Measurements from ENCODE around the gene FFAR4.
"Not testable (repeated sequence)": the region's sequence is repeated elsewhere in the genome, so short reads cannot be mapped to it uniquely, and the experiment has no call there.

Gene FFAR4

DNA sequence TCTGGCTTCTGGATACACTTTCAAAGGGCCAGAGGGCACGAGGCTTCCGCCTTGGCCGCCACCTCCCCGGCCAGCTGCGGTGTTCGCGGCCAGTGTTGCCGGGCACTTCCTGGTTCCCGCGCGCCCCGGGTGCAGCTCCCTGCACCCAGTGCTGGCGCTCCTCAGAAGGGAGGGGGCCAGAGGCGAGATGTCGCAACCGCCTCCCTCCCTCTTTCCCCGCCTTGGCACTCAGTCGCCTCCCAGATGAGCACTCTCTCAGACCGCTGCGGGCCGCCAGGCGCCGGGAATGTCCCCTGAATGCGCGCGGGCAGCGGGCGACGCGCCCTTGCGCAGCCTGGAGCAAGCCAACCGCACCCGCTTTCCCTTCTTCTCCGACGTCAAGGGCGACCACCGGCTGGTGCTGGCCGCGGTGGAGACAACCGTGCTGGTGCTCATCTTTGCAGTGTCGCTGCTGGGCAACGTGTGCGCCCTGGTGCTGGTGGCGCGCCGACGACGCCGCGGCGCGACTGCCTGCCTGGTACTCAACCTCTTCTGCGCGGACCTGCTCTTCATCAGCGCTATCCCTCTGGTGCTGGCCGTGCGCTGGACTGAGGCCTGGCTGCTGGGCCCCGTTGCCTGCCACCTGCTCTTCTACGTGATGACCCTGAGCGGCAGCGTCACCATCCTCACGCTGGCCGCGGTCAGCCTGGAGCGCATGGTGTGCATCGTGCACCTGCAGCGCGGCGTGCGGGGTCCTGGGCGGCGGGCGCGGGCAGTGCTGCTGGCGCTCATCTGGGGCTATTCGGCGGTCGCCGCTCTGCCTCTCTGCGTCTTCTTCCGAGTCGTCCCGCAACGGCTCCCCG lies at the start of gene FFAR4:
FFAR4 (plus strand) TSS at position 231 of the 842 bp plus-strand sequence; CDS start at position 287, 56 bp downstream.
- no peak for DNase-seq (ENCODE audit: low read depth in 1 of 2, low spot score in 1 of 2)

DNA sequence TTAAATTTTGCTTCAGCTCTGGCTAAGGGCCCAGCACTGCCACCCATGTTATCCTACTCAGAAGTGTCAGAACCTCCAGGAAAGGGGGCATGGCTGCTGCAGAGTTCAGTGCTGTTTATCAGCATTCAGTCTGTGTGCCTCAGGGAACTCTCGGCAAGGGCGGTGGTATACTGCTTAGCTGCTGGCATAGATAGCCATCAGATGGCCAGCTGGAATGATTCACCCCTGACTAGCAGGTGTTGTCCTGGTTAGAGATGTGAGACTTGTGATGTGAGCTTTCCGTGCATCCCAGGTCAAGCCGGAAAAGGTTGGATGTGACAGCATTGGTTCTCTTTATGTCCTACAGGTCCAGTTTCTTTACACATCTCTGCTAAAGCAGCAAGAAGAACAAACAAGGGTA lies 47.9 kb upstream of the FFAR4 start:
- no peak for DNase-seq (ENCODE audit: low read depth in 1 of 2, low spot score in 1 of 2)

DNA sequence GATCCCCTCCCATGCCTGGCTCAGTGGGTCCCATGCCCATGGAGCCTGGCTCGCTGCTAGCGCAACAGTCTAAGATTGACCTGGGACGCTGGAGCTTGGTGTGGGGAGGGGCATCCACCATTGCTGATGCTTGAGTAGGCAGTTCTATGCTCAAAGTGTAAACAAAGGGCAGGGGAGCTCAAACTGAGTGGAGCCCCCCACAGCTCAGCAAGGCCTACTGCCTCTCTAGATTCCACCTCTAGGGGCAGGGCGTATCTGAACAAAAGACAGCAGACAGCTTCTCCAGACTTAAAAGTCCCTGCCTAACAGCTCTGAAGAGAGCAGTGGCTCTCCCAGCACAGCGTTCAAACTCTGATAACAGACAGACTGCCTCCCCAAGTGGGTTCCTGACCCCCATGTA lies 31.2 kb upstream of the FFAR4 start:
- no peak for DNase-seq (ENCODE audit: low read depth in 1 of 2, low spot score in 1 of 2)

DNA sequence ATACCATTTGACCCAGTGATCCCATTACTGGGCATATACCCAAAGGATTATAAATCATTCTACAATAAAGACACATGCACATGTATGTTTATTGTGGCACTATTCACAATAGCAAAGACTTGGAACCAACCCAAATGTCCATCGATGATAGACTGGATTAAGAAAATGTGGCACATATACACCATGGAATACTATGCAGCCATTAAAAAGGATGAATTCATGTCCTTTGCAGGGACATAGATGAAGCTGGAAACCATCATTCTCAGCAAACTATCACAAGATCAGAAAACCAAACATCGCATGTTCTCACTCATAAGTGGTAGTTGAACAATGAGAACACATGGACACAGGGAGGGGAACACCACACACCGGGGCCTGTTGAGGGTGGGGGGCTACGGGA lies 25.6 kb upstream of the FFAR4 start:
- not testable (repeated sequence) for DNase-seq (ENCODE audit: low read depth in 1 of 2, low spot score in 1 of 2)

DNA sequence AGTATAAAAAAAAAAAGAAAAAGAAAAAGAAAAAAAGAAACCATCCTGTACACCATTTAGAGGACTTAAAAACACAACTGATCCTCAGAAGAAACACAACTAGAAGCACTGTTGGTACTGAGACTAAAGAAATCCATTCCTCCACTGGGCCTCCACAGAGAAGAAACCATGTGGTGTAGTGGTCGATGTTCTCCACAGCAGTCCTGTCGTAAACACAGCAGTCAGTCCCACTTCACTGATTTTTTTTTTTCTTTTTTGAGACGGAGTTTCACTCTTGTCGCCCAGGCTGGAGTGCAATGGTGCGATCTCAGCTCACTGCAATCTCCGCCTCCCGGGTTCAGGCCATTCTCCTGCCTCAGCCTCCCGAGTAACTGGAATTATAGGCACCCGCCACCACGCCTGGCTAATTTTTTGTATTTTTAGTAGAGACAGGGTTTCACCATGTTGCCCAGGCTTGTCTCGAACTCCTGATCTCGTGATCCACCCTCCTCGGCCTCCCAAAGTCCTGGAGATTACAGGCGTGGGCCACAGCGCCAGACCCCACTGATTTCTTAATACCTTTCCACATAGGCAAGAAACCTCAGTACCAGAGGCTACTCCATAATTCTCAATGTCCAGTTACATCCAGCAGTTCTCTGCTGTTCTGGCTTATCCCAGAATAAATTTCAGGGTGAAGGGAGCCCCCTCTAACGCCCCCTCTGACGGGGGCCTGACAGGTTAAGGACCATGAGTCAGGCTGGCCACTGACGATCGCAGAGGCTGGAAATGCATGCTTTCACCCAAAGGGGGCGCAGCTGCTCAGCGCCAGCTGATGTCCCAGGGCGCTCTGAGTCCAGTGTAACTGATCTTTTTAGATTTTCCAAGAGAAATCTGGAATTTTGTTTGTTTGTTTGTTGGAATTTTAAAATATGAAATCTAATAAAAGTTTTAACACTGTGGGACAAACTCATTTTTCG lies 24.8 kb upstream of the FFAR4 start:
- no peak for DNase-seq (ENCODE audit: low read depth in 1 of 2, low spot score in 1 of 2)

DNA sequence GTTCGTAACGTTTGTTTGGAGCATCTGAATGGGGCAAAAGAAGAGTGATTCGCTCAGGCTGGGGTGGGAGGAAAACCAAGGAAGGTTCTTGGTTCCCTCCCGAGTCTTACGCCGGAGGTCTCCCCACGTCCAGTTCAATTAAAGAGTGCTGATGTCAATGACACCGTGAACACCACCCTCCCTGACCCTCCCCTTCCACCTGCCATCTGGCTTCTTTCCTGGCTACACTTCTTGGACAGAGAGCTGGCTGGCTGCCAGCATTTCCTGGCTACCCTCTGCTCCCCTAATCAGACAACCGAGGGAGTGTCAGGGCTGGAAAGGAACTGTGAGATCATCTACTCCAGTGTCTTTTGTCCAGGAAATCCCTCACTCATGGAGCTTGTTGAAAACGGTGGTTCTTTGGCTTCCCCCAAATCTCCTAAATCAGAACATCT lies 24.1 kb upstream of the FFAR4 start:
- DNase-seq (ENCODE audit: low read depth in 1 of 2, low spot score in 1 of 2) = no peak

- DNase-seq (ENCODE audit: low read depth in 1 of 2, low spot score in 1 of 2) = not testable (repeated sequence)
These were observed 19.5 kb upstream of the FFAR4 start for GRCh38 chr10:93546995-93547394.

GRCh38 chr10:93547522-93547921 lies 18.9 kb upstream of the FFAR4 start:
- DNase-seq (ENCODE audit: low read depth in 1 of 2, low spot score in 1 of 2) = no peak

GRCh38 chr10:93548376-93549071 lies 17.9 kb upstream of the FFAR4 start:
- DNase-seq (ENCODE audit: low read depth in 1 of 2, low spot score in 1 of 2) = no peak

- DNase-seq (ENCODE audit: low read depth in 1 of 2, low spot score in 1 of 2) = no peak
These were observed 15.9 kb upstream of the FFAR4 start for GRCh38 chr10:93550606-93551005.

DNA sequence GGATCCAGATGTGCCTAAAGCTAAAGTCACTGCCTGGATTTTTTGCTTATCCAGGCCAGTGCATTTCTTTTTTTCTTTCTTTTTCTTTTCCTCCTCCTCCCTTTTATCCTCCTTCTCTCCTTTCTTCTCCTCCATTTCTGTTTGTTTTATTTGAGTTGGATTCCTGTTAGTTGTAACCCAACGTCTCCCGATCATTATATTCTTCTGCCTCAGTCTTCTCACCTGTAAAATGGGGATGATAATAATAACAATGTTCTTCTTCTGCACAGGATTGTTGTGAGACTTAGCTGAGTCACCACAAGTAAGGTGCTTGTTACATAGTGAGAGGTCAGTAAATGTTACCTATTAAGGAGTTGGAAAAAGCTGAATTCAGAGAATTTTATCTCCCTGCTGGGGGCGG lies 13.7 kb upstream of the FFAR4 start:
- DNase-seq (ENCODE audit: low read depth in 1 of 2, low spot score in 1 of 2) = no peak

- DNase-seq (ENCODE audit: low read depth in 1 of 2, low spot score in 1 of 2) = no peak
These were observed 12.8 kb upstream of the FFAR4 start for GRCh38 chr10:93553482-93554315.

- DNase-seq (ENCODE audit: low read depth in 1 of 2, low spot score in 1 of 2) = no peak
These were observed 12.2 kb upstream of the FFAR4 start for GRCh38 chr10:93554316-93554663.

DNA sequence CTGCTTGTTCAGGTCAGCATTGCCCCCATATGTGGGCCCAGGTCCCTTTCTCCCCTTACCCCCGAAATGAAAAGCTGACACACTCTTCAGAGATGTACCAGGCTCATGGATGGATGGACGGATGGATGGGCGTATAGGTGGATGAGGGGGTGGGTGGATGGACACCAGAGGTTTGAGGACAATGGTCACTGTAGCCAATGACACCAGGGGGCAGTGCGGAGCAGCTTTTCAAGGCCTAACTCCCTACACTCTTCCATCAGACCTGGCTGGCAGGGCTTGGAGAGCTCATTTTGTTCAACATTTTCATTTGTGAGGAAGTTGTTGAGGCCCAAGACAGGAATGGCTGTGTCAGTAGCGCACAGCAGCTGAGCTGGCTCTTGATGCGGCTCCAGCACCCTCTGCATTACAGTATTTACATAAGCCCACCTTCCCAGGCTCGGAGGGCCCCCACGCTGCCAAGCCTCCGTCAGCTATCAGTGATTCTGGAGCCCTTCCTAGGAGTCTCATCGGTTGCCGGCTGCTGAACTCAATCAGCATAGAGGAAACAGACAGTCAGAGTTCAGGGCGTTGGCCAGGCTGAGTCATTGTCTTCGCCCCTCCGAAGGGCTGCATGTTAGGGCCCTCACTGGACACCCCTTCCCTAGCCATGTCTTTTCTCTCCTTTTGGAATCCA lies 11.6 kb upstream of the FFAR4 start:
- DNase-seq (ENCODE audit: low read depth in 1 of 2, low spot score in 1 of 2) = peak in 1 of 2 donors; percentile 8

DNA sequence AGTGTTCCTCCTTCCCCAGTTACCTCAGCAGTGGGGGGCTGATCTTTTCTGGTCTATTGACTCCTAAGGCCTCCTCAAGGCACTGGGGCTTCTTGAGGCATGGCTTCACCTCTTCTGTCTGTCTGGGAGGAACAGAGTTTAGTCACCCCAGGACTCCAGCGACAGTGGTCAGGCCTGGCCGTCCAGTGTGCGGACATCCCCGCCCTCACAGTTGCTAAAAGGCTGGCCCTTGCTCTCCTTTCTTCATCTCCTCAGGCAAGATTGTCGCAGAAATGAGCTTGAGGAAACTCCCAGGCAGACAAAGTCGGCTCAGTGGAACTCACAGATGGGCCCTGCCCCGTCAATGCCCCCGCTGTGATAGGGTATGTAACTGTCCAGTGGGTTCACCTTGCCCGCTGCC lies 7.0 kb upstream of the FFAR4 start:
- DNase-seq (ENCODE audit: low read depth in 1 of 2, low spot score in 1 of 2) = no peak

GRCh38 chr10:93560541-93560940 lies 5.9 kb upstream of the FFAR4 start:
- DNase-seq (ENCODE audit: low read depth in 1 of 2, low spot score in 1 of 2) = no peak

GRCh38 chr10:93565446-93565845 lies 1.0 kb upstream of the FFAR4 start:
- DNase-seq (ENCODE audit: low read depth in 1 of 2, low spot score in 1 of 2) = no peak

DNA sequence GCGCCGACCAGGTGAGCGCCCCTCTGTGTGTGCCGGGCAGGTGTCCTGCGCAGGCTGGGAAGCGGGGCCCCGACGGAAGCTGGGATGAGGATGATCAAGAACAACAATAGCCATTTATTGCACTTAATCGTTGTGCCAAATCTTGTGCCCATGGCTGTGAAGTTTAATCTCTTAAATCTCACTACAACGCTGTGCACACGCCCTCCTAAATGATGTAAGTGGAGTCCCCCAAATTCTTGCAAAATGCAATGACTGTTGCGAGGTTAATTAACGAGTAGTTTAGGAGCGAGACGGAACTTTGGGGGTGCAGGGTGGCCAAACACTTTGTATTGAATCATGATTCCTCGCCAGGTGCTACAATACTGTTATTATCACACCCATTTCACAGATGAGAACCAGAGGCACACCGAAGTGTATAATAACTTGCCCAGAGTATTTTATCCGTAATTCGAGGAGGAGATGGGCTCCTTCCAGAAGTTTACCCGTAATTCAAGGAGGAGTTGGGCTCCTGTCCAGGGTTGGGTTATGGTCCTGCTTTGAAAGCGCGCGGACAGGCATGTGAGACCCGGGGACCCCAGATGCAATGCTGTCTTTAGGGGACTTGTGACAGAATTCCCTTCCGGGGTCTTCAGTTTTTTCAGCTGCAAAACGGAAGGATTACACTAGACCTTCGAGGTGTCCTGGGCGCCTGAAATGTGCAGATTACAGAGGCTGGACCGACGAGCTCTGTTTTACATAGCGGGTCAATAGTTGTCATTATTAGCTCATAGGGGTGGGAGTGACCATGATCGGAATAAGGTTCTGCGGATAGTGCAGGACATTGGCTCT lies 1.0 kb downstream of the FFAR4 start:
- DNase-seq (ENCODE audit: low read depth in 1 of 2, low spot score in 1 of 2) = no peak

DNA sequence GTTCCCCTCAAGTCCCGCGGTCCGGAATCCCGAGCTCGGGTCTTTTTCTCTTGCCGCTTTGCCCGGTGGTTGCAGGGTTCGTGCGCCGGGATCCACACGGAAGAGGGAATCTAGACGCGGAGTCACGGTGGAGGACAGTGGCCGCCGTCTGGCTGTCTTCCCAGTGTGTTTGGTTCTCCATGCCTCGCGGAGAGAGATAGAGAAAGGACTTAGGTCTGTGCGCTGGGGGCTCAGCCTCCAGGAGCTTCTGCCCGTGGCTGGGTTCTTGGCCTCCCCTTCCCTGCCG lies 1.6 kb downstream of the FFAR4 start:
- no peak for DNase-seq (ENCODE audit: low read depth in 1 of 2, low spot score in 1 of 2)
